Stomach smooth muscle (tissue), 2 donors: ENCODE measurements around the gene AP4B1.
"Not testable (repeated sequence)": the region's sequence is repeated elsewhere in the genome, so short reads cannot be mapped to it uniquely, and the experiment has no call there.

Source experiments
- H3K27ac ChIP-seq: one replicate; pipeline ENCODE4 v1.7.0; 2013; ENCODE audit warnings: mild to moderate bottlenecking, low read length, inconsistent platforms
- H3K27me3 ChIP-seq, 2 donors: one replicate each; pipeline ENCODE4 v1.7.0; 2013; ENCODE audit warnings: low read length in 2 of 2; ENCODE audit not compliant: insufficient read depth in 2 of 2, control insufficient read depth in 1 of 2
- H3K36me3 ChIP-seq, 2 donors: one replicate each; pipeline ENCODE4 v1.7.0; 2013; ENCODE audit warnings: low read length in 2 of 2; ENCODE audit not compliant: control insufficient read depth in 2 of 2, insufficient read depth in 2 of 2
- H3K4me1 ChIP-seq: one replicate; pipeline ENCODE4 v1.7.0; 2013; ENCODE audit warnings: low read length; ENCODE audit not compliant: control insufficient read depth, insufficient read depth
- H3K4me3 ChIP-seq, 2 donors: one replicate each; pipeline ENCODE4 v1.7.0; 2013; ENCODE audit warnings: low read length in 2 of 2
- H3K9ac ChIP-seq, 2 donors: one replicate each; pipeline ENCODE4 v1.7.0; 2013; ENCODE audit warnings: low read length in 2 of 2, mild to moderate bottlenecking in 1 of 2
- H3K9me3 ChIP-seq, 2 donors: one replicate each; pipeline ENCODE4 v1.7.0; 2013; ENCODE audit warnings: low read length in 2 of 2; ENCODE audit not compliant: control insufficient read depth in 2 of 2
- donor health status: healthy.
- donor health status: Pancreatic carcinoma.

AP4B1 gene

GRCh38 chr1:113857776-113858175, 46.8 kb downstream of the AP4B1 start:
- Histone ChIP-seq H3K36me3 (no peaks in the 10 kb centered on the region), H3K4me3 (no peak overlapping the region), H3K4me1 (no peaks in the 10 kb centered on the region), H3K27ac (no peak overlapping the region), H3K27me3 (no peaks in the 10 kb centered on the region), H3K9me3 (no peaks in the 10 kb centered on the region), H3K9ac (no peak overlapping the region)

DNA sequence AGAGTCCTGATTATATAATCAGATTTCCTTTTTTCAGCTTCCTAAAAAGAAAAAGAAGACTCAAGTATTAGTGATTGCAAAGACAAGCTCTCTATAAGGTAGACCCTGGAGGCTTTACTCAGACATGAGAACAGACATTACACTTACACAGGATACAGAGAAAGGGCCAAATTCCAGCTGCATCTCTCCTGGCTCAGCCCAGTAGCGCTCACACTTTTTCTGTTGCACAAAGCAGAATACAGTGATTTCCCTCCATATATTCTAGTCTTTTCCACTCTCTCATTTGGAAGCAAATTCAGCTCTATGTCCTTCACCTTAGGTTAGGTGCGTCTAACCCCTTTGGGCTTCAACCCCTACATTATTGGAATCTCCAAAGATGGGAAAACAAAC, 48.2 kb downstream of the AP4B1 start:
- H3K9ac ChIP-seq = no peak overlapping the region
- H3K27ac ChIP-seq = no peak overlapping the region
- H3K4me3 ChIP-seq = no peak overlapping the region
- H3K36me3 ChIP-seq = no peaks in the 10 kb centered on the region
- no peaks in the 10 kb centered on the region for H3K9me3 ChIP-seq
- no peaks in the 10 kb centered on the region for H3K4me1 ChIP-seq
- H3K27me3 ChIP-seq = no peaks in the 10 kb centered on the region

DNA sequence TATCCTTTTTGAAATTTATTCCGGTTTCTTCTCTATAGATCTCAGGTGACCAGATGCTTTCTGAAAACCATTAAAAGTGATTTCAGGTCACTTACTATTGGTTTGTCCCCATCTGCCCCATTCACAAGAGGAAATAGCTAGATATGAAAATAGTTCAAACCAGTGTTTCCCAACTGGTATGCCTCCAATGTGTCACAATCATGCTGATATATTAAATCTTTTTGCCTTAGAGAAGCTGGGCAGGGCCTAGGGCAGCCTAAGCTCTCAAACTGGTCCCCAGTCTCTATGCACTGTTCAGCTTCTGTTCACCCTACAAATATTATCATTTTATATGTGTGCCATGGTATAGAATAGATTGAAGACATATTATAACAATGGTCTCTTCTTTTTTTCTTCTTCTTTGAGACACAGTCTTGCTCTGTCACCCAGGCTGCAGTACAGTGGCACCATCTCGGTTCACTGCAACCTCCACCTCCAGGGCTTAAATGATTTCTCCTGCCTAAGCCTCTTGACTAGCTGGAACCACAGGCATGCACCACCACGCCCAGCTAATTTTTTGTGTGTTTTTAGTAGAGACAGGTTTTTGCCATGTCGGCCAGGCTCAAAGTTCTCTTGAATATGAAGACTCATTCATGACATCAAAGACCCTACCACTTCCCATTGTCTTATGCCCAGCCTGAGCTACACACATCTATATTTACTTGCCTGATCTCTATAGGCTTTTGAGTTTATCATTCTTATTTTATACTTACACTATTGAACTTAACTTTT, 48.8 kb downstream of the AP4B1 start:
- Histone ChIP-seq H3K4me1 (no peaks in the 10 kb centered on the region), H3K9me3 (no peaks in the 10 kb centered on the region), H3K4me3 (no peak overlapping the region), H3K27ac (no peak overlapping the region), H3K9ac (no peak overlapping the region), H3K27me3 (no peaks in the 10 kb centered on the region), H3K36me3 (no peaks in the 10 kb centered on the region)

GRCh38 chr1:113854234-113854633, 50.4 kb downstream of the AP4B1 start:
- H3K4me3 ChIP-seq = no peak overlapping the region
- no peaks in the 10 kb centered on the region for H3K9me3 ChIP-seq
- H3K9ac ChIP-seq = no peak overlapping the region
- no peaks in the 10 kb centered on the region for H3K4me1 ChIP-seq
- H3K36me3 ChIP-seq = no peaks in the 10 kb centered on the region
- H3K27me3 ChIP-seq = no peaks in the 10 kb centered on the region
- H3K27ac ChIP-seq = no peak overlapping the region

DNA sequence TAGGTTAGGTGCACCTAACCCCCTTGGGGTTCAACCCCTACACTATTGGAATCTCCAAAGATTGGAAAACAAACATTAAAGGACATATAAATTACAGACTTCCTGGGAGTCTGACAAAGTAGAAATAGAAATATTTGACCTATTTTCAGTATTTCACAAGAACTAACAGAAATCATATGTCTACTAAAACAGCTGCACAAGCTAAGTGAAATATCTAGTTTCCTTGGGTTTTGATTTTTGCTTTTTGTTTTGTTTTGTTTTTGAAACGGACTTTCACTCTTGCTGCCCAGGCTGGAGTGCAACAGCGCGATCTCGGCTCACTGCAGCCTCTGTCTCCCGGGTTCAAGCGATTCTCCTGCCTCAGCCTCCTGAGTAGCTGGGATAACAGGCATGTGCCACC, 51.9 kb downstream of the AP4B1 start:
- H3K36me3 ChIP-seq, H3K27ac ChIP-seq, H3K9me3 ChIP-seq: not testable (repeated sequence)

GRCh38 chr1:113850127-113850796, 54.3 kb downstream of the AP4B1 start:
- Histone ChIP-seq H3K4me1 (no peaks in the 10 kb centered on the region), H3K36me3 (no peaks in the 10 kb centered on the region), H3K27me3 (no peaks in the 10 kb centered on the region), H3K9ac (no peak overlapping the region), H3K9me3 (no peaks in the 10 kb centered on the region), H3K27ac (no peak overlapping the region), H3K4me3 (no peak overlapping the region)

More for the DNA sequence above, 51.9 kb downstream of the AP4B1 start:
- H3K9ac ChIP-seq, H3K27me3 ChIP-seq, H3K4me1 ChIP-seq, H3K4me3 ChIP-seq: not testable (repeated sequence)

- Histone ChIP-seq H3K27me3 (no peaks in the 10 kb centered on the region), H3K9me3 (no peaks in the 10 kb centered on the region), H3K27ac (no peak overlapping the region), H3K36me3 (no peaks in the 10 kb centered on the region), H3K4me3 (no peak overlapping the region), H3K4me1 (no peaks in the 10 kb centered on the region), H3K9ac (no peak overlapping the region)
These were observed 55.5 kb downstream of the AP4B1 start for GRCh38 chr1:113849072-113849471.

DNA sequence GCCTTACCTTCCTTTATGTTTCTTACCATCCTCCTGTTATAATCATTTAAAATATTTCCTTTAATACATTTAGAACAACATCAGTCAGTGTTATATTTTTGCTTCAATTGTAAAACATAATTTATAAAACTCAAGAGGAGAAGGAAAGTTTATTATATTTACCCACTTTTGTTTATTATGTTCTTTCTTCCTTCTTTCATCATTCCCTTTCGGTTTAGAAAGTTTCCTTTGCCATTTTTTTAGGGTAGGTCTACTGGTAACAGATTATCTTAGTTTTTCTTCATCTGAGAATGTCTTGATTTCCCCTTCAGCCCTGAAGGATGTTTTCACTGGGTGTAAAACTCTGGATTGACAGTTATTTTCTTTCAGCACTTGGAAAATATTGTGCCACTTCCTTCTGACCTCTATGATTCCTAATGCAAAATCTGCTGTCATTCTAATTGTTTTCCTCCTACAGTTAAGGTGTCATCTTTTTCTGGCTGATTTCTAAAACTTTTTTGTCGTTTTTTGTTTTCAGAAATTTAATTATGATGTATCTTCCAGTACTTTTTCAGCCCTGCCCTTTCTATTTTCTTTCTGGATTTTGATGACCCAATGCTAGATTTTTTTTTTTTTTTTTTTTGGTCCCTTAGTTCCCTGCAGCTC, 58.1 kb downstream of the AP4B1 start:
- no peak overlapping the region for H3K9ac ChIP-seq
- H3K27ac ChIP-seq = no peak overlapping the region
- H3K27me3 ChIP-seq = no peaks in the 10 kb centered on the region
- H3K36me3 ChIP-seq = no peaks in the 10 kb centered on the region
- no peak overlapping the region for H3K4me3 ChIP-seq
- no peaks in the 10 kb centered on the region for H3K4me1 ChIP-seq
- no peaks in the 10 kb centered on the region for H3K9me3 ChIP-seq
